Endometrium (tissue), 2 donors: ENCODE measurements around the gene FHIT.

Source experiments
- FAIRE-seq: peaks from 2 replicates; lab custom pipeline; 2012; peaks lifted over from hg19 to GRCh38; lab: Jason Lieb, UNC
- donor health status: control.
- donor health status: control.

FHIT gene

GRCh38 chr3:59795756-59796155, 1455.5 kb downstream of the FHIT start:
- FAIRE-seq: no peak

DNA sequence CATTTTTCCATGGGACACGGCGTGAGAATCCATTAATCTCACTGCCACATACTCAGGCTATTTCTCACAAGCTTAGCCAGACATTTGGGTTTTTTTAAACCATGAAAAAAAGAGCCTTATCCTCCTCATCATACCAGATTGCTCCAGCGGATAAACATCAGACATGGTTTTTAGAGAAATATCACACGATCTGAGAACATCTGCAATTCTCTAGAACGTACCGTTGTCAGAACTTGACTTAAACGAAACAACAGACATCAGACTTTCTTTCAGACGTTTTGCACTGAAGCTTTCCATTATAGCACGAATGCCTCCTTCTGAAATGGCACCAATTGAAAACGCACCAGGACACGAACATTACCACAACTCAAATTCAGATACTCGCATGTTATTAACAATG, 1457.3 kb downstream of the FHIT start:
- FAIRE-seq: no peak

DNA sequence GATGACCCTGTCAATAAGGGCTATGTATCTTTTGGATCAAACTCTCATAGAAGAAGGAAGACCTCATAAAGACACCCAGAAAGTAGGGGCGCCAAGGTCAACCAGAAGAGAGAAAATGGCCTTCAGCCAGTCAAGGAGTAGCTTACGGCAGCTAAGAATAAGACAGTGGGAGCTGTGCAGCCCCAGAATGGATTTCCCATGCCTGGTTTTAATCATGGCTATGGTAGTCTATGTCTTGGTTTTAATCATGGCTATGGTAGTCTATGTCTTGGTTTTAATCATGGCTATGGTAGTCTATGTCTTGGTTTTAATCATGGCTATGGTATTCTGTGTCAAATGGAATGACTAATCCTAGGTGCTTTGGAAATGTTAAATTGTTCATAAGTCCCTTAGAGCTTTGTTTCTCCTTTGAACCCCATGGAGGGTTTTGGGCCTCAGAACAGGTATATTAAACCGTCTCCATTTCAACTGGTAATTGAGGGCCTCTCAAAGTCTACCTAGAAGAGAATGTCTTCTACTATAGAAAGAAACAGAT, 1459.4 kb downstream of the FHIT start:
- FAIRE-seq: no peak

- no peak for FAIRE-seq
These were observed 1461.0 kb downstream of the FHIT start for GRCh38 chr3:59790241-59790640.

- FAIRE-seq: no peak
These were observed 1462.5 kb downstream of the FHIT start for GRCh38 chr3:59788801-59789200.

- FAIRE-seq: no peak
These were observed 1463.1 kb downstream of the FHIT start for GRCh38 chr3:59788133-59788532.

DNA sequence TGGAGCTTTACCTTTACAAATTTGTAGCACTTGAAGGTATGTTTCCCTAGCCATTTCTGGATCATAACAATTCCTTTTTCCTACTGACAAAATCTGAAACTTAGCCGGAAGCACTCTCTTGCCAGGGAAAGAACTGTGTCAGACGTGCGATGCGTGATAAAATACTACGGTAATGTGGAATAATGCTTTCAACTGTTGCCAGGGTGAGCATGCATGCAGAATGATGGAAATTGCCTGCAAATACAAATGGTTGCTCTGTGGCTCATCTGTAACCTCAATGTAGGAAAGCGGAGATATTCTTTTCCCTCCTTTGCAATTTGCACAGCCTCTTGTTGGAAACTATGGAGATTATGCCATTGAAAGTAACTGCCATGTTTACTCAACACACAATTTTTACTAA, 1464.9 kb downstream of the FHIT start:
- FAIRE-seq: no peak

- no peak for FAIRE-seq
These were observed 1467.1 kb downstream of the FHIT start for GRCh38 chr3:59784164-59784563.

GRCh38 chr3:59783468-59783988, 1467.7 kb downstream of the FHIT start:
- FAIRE-seq: no peak

DNA sequence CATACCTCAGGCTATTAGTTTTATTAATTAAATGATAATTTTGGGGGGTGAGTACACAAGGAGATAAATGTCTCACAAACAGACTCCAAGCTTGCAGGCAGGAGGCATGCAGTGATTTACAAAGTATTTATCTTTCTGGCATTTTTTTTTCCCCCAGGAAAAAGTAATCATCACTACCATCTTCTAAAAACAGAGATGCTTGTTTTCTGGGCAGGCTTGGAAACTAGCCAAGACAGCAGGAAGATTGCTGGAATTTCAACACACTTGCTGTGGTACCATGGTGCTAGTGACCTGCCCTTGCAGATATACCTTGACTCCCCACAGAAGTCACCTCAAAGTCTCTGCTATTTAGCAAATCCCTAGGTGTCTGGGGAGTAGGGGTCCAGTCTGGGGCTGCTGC, 1468.6 kb downstream of the FHIT start:
- no peak for FAIRE-seq

DNA sequence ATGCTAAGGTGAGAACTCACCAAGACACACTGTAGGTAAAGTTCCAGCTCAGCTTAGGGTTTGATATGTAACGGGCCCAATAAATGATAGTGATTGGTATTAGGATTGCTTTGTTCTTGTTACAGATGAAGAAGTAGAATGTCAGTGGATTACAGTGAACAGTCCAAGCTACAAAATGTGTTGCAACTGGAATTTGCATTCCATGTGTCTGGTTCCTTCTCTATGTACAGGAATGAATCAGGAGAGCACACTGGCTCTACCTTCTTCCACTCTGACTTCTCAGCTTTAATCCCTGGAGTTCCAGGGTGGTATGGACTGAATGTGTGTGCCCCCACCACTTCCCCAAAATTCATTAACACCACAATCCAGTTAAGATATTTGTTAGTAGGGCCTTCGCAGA, 1471.0 kb downstream of the FHIT start:
- no peak for FAIRE-seq

- no peak for FAIRE-seq
These were observed 1472.0 kb downstream of the FHIT start for GRCh38 chr3:59779260-59779659.

DNA sequence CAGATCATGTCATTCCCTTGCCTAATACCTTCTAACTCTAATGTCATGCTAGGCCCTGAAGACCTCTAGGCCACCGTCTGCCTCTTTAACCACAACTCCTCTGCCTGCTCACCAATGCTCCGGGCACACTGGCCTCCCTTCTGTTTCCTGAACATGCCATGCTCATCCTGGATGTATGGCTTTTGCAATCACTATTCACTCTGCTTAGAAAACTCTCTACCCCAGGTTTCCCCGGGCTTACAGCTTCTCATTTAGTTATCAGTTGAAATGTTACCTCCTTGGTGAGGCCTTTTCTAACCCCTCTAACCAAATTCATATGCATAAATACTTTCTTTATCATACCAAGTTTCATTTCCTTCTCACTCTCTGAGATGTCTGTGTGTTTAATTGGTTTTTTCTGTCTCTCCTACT, 1473.6 kb downstream of the FHIT start:
- no peak for FAIRE-seq

GRCh38 chr3:59777066-59777465, 1474.2 kb downstream of the FHIT start:
- FAIRE-seq: no peak

- FAIRE-seq: no peak
These were observed 1475.4 kb downstream of the FHIT start for GRCh38 chr3:59775761-59776325.

- FAIRE-seq: no peak
These were observed 1476.1 kb downstream of the FHIT start for GRCh38 chr3:59775106-59775505.

GRCh38 chr3:59774634-59775033, 1476.6 kb downstream of the FHIT start:
- FAIRE-seq: no peak

DNA sequence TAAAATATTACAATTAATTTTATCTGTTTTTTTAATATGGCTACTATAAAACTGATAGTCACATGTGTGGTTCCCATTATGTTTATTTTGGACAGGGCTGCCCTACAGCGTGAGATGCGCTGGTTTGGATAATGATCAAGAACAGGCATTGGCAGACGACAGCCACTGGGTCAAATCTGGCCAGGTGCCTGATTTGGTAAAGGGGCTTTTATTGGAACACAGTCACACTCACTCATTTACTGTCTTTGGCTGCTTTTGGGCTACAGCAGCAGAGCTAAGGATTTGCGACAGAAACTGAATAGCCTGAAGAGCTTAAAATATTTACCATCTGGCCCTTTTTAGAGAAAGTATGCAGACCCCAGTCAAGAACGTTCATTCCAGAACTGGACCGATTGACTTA, 1477.3 kb downstream of the FHIT start:
- no peak for FAIRE-seq

- FAIRE-seq: no peak
These were observed 1478.5 kb downstream of the FHIT start for GRCh38 chr3:59772416-59773408.

GRCh38 chr3:59771768-59772181, 1479.5 kb downstream of the FHIT start:
- no peak for FAIRE-seq

GRCh38 chr3:59769127-59769750, 1482.0 kb downstream of the FHIT start:
- no peak for FAIRE-seq

DNA sequence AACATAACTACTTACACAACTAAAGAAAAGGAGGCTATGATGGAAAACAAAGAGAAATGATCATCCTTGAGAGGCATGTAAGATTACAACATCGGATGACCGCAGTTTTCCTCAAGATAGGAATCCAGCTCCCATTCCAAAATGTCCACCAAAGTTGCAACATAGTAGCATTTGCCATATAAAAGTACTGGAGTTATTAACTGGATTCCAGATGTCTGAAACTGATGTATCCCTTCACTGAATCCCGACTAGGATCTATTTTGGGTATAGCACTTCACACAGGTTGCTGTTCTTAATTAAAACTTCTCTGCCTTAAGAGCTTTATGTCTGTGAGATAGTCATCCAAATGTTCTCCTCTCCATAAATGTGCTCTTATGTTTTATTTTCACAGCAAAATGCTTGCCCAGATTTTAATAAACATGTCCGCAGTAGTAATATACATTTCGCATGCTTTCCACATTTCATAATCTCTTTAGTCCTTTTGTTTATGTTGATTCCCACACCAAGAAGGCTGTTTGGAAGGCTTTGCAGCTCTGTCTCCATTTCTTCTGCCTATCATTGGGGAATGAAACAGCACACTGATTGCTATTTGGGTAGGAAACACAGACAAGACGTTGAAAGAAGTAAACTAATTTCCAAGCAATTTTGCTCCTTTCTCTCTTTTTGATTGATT, 1484.9 kb downstream of the FHIT start:
- no peak for FAIRE-seq
